Fibroblast of skin of right biceps (primary cell): ENCODE data around the gene PLCB1.
"Not testable (repeated sequence)": the region's sequence is repeated elsewhere in the genome, so short reads cannot be mapped to it uniquely, and the experiment has no call there.

Source experiments
- DNase-seq: peaks from one replicate; pipeline ENCODE4 v3.0.0-alpha.2; 2013

Gene PLCB1

GRCh38 chr20:8130840-8131526 lies 1.1 kb upstream of the PLCB1 start:
- DNase-seq, result no peak

GRCh38 chr20:8132484-8133309 lies 631 bp downstream of the PLCB1 start:
- DNase-seq, result no peak

- no peak for DNase-seq
Measured at GRCh38 chr20:8133310-8133768, 1.3 kb downstream of the PLCB1 start.

GRCh38 chr20:8133851-8134451 lies 1.9 kb downstream of the PLCB1 start:
- no peak for DNase-seq

GRCh38 chr20:8139899-8140298 lies 7.8 kb downstream of the PLCB1 start:
- no peak for DNase-seq

GRCh38 chr20:8143474-8143873 lies 11.4 kb downstream of the PLCB1 start:
- DNase-seq, result no peak

GRCh38 chr20:8144282-8145245 lies 12.5 kb downstream of the PLCB1 start:
- DNase-seq, result peak; percentile 85

GRCh38 chr20:8145246-8146168 lies 13.4 kb downstream of the PLCB1 start:
- DNase-seq, result no peak

GRCh38 chr20:8147476-8147875 lies 15.4 kb downstream of the PLCB1 start:
- DNase-seq, result no peak

- peak; percentile 41 for DNase-seq
Measured at GRCh38 chr20:8148501-8148900, 16.4 kb downstream of the PLCB1 start.

- DNase-seq, result peak; percentile 49
Measured at GRCh38 chr20:8150591-8150990, 18.5 kb downstream of the PLCB1 start.

- DNase-seq, result peak; percentile 35
Measured at GRCh38 chr20:8151372-8151771, 19.3 kb downstream of the PLCB1 start.

GRCh38 chr20:8152183-8152582 lies 20.1 kb downstream of the PLCB1 start:
- peak; percentile 85 for DNase-seq

GRCh38 chr20:8152847-8153246 lies 20.8 kb downstream of the PLCB1 start:
- no peak for DNase-seq

- peak; percentile 52 for DNase-seq
Measured at GRCh38 chr20:8153281-8153908, 21.3 kb downstream of the PLCB1 start.

- DNase-seq, result peak; percentile 60
Measured at GRCh38 chr20:8154638-8155037, 22.6 kb downstream of the PLCB1 start.

- DNase-seq, result peak; percentile 39
Measured at GRCh38 chr20:8155229-8155628, 23.2 kb downstream of the PLCB1 start.

- DNase-seq, result no peak
Measured at GRCh38 chr20:8155812-8156211, 23.7 kb downstream of the PLCB1 start.

GRCh38 chr20:8156235-8157079 lies 24.4 kb downstream of the PLCB1 start:
- DNase-seq, result peak; percentile 50

- DNase-seq, result not testable (repeated sequence)
Measured at GRCh38 chr20:8159217-8159616, 27.2 kb downstream of the PLCB1 start.
